GM12878 (cell line): Measurements from ENCODE around the gene MPZL3. TPM values are rescaled to one million over a fixed set of nuclear protein-coding genes. Genes with fewer than 3 reads are reported as not detected.

Source experiments
- ATF7 ChIP-seq: fragments of 450-650 bp; IDR thresholded peaks from 2 replicates; pipeline ENCODE4 v1.6.1; 2016; ENCODE audit warnings: low read depth, mild to moderate bottlenecking
- BCL11A ChIP-seq: IDR thresholded peaks from 2 replicates; pipeline ENCODE4 v1.6.1; 2011; ENCODE audit warnings: low read depth, low read length
- BHLHE40 ChIP-seq, 2 experiments: fragments of 450-650 bp in 1 of 2; IDR thresholded peaks; 2 replicates each; pipeline ENCODE4 v1.6.1; 2011 to 2017; ENCODE audit warnings: low read depth in 2 of 2, borderline replicate concordance in 1 of 2, improper control_type of control experiment in 1 of 2, low read length in 1 of 2, mild to moderate bottlenecking in 1 of 2
- CEBPB ChIP-seq, 2 experiments: fragments of 150-350 bp in 1 of 2; IDR thresholded peaks; 2 replicates each; pipeline ENCODE4 v1.6.1; 2012 to 2014; ENCODE audit warnings: low read depth in 2 of 2, low read length in 2 of 2, borderline replicate concordance in 1 of 2, inconsistent platforms in 1 of 2
- CREB1 ChIP-seq: IDR thresholded peaks from 2 replicates; pipeline ENCODE4 v1.6.1; 2012; ENCODE audit warnings: low read depth, mild to moderate bottlenecking, inconsistent platforms
- CREM ChIP-seq: IDR thresholded peaks from 2 replicates; pipeline ENCODE4 v1.6.1; 2014; ENCODE audit warnings: antibody characterized with exemption, low read depth
- DPF2 ChIP-seq: fragments of 450-650 bp; IDR thresholded peaks from 2 replicates; pipeline ENCODE4 v1.6.1; 2017; ENCODE audit warnings: mild to moderate bottlenecking
- EP300 ChIP-seq, 2 experiments: fragments of 150-350 bp in 1 of 2; IDR thresholded peaks; 2 replicates each; pipeline ENCODE4 v1.6.1; 2011 to 2012; ENCODE audit warnings: low read depth in 2 of 2, low read length in 2 of 2, borderline replicate concordance in 1 of 2, improper control_type of control experiment in 1 of 2, inconsistent platforms in 1 of 2; ENCODE audit not compliant: control insufficient read depth in 1 of 2
- ESRRA ChIP-seq: IDR thresholded peaks from 2 replicates; pipeline ENCODE4 v1.6.1; 2012; ENCODE audit warnings: mild to moderate bottlenecking, low read length, improper control_type of control experiment
- NFIC ChIP-seq: IDR thresholded peaks from 2 replicates; pipeline ENCODE4 v1.6.1; 2012; ENCODE audit warnings: low read depth, mild to moderate bottlenecking, inconsistent platforms, low read length, moderate library complexity
- RUNX3 ChIP-seq: IDR thresholded peaks from 2 replicates; pipeline ENCODE4 v1.6.1; 2012; ENCODE audit warnings: low read length, inconsistent platforms
- SP1 ChIP-seq: IDR thresholded peaks from one replicate; pipeline ENCODE4 v1.6.1; 2011; ENCODE audit warnings: low read depth, low read length
- SPI1 ChIP-seq: IDR thresholded peaks from 2 replicates; pipeline ENCODE4 v1.6.1; 2011; ENCODE audit warnings: low read depth, mild to moderate bottlenecking, low read length, moderate library complexity, borderline replicate concordance; ENCODE audit not compliant: insufficient read depth
- YBX1 ChIP-seq: fragments of 450-650 bp; IDR thresholded peaks from 2 replicates; pipeline ENCODE4 v1.6.1; 2016; ENCODE audit warnings: antibody characterized with exemption
- ZBED1 ChIP-seq: IDR thresholded peaks from 2 replicates; pipeline ENCODE4 v1.6.1; 2016; ENCODE audit warnings: borderline replicate concordance
- polyA plus RNA-seq, 11 experiments: library from polyadenylated mRNA; depleted of rRNA in 4 of 11; unstranded in 6 of 11; stranded (reverse) in 5 of 11; fragments of >200 nt; fragmentation: Nextera tagmentation in 4 of 11; fragmentation: Illumina TruSeq in 1 of 11; extraction: Ambion mirVana in 4 of 11; extraction: Trizol in 1 of 11; gene quantifications; 1 replicate in 1 of 11; 2 replicates in 10 of 11; pipeline versions ENCODE4 v1.2.1 to v1.2.3, GENCODE V29; 2011 to 2016; ENCODE audit warnings: inconsistent platforms in 2 of 11, missing spikeins in 2 of 11, low read depth in 1 of 11
- total RNA-seq, 4 experiments: library from RNA; depleted of rRNA in 3 of 4; stranded (reverse); fragments of >200 nt in 3 of 4; fragmentation: Illumina TruSeq in 1 of 4; extraction: Trizol in 1 of 4; gene quantifications; 2 replicates each; pipeline versions ENCODE4 v1.2.1 to v1.2.3, GENCODE V29; 2013 to 2021
- TF ChIP-seq, protein P1 (sequence below): fragments of 450-650 bp; IDR thresholded peaks from 2 replicates; pipeline ENCODE4 v1.6.1; 2016; ENCODE audit warnings: mild to moderate bottlenecking, moderate library complexity, borderline replicate concordance
- TF ChIP-seq, protein P2 (sequence below): fragments of 450-650 bp; IDR thresholded peaks from 2 replicates; pipeline ENCODE4 v1.6.1; 2014; ENCODE audit warnings: mild to moderate bottlenecking
- TF ChIP-seq, protein P3 (sequence below): fragments of 450-650 bp; IDR thresholded peaks from 2 replicates; pipeline ENCODE4 v1.6.1; 2017; ENCODE audit warnings: mild to moderate bottlenecking, low read depth, inconsistent platforms; ENCODE audit not compliant: poor library complexity, severe bottlenecking
- TF ChIP-seq, protein P4 (sequence below): IDR thresholded peaks from 2 replicates; pipeline ENCODE4 v1.6.1; 2012; ENCODE audit warnings: low read length, inconsistent platforms

MPZL3 gene
- total and polyA plus RNA-seq, 10 of the 15 experiments (the other 5 are each of a cell fraction or from before 2014, with no cell fraction given), result 2.1 to 7.5 (median 6.2) TPM

DNA sequence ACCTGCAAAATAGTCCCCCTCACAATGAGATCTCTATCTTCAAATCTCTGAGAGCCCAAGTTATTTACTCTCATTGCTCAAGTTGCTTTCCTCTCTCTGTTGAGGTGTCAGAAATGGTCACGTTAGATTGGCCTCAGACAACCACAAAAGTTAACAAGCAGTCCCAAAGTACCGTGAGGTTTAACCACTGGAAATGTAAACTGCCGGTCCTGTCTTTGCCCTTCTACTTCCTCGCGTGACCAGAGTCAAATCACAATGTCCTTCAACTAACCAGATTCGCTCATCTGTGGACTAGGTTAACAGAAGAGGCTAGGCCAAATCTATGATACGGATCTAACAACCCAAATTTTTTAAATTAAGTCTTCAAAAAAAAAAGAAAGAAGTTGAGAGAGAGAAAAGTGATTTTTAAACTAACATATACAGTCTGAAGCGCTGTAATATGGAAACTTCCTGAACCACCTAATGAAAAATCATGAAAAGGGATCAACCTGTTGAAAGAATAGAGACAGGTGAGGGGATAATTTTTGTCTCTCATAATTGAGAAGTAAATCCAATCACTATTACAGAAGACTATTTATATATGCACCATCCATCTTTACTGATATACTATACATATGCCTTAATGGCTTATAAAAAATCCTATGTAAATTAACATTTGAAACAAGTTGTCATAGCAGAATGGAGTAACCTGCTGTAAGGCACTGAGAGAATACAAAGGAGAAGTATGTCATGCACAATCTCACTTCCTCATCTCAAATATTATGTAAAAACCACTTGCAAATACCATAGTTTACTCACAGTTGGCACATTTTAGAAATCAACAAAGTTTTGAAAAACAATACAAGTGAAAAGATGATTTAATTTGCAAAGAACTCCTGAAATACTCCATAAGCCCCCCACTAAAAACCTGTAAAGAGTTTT is 24.0 kb downstream of the MPZL3 start (continued):
- TF ChIP-seq, protein P1, sequence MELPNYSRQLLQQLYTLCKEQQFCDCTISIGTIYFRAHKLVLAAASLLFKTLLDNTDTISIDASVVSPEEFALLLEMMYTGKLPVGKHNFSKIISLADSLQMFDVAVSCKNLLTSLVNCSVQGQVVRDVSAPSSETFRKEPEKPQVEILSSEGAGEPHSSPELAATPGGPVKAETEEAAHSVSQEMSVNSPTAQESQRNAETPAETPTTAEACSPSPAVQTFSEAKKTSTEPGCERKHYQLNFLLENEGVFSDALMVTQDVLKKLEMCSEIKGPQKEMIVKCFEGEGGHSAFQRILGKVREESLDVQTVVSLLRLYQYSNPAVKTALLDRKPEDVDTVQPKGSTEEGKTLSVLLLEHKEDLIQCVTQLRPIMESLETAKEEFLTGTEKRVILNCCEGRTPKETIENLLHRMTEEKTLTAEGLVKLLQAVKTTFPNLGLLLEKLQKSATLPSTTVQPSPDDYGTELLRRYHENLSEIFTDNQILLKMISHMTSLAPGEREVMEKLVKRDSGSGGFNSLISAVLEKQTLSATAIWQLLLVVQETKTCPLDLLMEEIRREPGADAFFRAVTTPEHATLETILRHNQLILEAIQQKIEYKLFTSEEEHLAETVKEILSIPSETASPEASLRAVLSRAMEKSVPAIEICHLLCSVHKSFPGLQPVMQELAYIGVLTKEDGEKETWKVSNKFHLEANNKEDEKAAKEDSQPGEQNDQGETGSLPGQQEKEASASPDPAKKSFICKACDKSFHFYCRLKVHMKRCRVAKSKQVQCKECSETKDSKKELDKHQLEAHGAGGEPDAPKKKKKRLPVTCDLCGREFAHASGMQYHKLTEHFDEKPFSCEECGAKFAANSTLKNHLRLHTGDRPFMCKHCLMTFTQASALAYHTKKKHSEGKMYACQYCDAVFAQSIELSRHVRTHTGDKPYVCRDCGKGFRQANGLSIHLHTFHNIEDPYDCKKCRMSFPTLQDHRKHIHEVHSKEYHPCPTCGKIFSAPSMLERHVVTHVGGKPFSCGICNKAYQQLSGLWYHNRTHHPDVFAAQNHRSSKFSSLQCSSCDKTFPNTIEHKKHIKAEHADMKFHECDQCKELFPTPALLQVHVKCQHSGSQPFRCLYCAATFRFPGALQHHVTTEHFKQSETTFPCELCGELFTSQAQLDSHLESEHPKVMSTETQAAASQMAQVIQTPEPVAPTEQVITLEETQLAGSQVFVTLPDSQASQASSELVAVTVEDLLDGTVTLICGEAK, result peak; percentile 64; the same call in 1 of the 2 replicates
- TF ChIP-seq, protein P2, sequence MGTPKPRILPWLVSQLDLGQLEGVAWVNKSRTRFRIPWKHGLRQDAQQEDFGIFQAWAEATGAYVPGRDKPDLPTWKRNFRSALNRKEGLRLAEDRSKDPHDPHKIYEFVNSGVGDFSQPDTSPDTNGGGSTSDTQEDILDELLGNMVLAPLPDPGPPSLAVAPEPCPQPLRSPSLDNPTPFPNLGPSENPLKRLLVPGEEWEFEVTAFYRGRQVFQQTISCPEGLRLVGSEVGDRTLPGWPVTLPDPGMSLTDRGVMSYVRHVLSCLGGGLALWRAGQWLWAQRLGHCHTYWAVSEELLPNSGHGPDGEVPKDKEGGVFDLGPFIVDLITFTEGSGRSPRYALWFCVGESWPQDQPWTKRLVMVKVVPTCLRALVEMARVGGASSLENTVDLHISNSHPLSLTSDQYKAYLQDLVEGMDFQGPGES, result no peak
- peak; percentile 71 for TF ChIP-seq DPF2
- peak; percentile 96 for TF ChIP-seq SPI1
- TF ChIP-seq SP1, result peak; percentile 32
- TF ChIP-seq, protein P3, sequence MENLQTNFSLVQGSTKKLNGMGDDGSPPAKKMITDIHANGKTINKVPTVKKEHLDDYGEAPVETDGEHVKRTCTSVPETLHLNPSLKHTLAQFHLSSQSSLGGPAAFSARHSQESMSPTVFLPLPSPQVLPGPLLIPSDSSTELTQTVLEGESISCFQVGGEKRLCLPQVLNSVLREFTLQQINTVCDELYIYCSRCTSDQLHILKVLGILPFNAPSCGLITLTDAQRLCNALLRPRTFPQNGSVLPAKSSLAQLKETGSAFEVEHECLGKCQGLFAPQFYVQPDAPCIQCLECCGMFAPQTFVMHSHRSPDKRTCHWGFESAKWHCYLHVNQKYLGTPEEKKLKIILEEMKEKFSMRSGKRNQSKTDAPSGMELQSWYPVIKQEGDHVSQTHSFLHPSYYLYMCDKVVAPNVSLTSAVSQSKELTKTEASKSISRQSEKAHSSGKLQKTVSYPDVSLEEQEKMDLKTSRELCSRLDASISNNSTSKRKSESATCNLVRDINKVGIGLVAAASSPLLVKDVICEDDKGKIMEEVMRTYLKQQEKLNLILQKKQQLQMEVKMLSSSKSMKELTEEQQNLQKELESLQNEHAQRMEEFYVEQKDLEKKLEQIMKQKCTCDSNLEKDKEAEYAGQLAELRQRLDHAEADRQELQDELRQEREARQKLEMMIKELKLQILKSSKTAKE, result peak; percentile 99
- no peak for TF ChIP-seq YBX1
- TF ChIP-seq EP300 (IDR thresholded peaks at IDR 0.05; ENCODE audit: borderline replicate concordance in 1 of 2, control insufficient read depth in 1 of 2, low read depth in 2 of 2, low read length in 2 of 2), result peak; percentile 90 to 94
- peak; percentile 100 for TF ChIP-seq BHLHE40 (IDR thresholded peaks at IDR 0.05; ENCODE audit: borderline replicate concordance in 1 of 2, low read depth in 2 of 2, low read length in 1 of 2)
- peak; percentile 75 for TF ChIP-seq ATF7
- TF ChIP-seq, protein P4, sequence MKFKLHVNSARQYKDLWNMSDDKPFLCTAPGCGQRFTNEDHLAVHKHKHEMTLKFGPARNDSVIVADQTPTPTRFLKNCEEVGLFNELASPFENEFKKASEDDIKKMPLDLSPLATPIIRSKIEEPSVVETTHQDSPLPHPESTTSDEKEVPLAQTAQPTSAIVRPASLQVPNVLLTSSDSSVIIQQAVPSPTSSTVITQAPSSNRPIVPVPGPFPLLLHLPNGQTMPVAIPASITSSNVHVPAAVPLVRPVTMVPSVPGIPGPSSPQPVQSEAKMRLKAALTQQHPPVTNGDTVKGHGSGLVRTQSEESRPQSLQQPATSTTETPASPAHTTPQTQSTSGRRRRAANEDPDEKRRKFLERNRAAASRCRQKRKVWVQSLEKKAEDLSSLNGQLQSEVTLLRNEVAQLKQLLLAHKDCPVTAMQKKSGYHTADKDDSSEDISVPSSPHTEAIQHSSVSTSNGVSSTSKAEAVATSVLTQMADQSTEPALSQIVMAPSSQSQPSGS, result peak; percentile 77
- TF ChIP-seq ZBED1, result peak; percentile 41; the same call in 1 of the 2 replicates
- TF ChIP-seq ESRRA, result peak; percentile 81; the same call in 1 of the 2 replicates
- TF ChIP-seq CEBPB (IDR thresholded peaks at IDR 0.05; ENCODE audit: borderline replicate concordance in 1 of 2, low read depth in 2 of 2, low read length in 2 of 2), result peak in 1 of 2 experiments; percentile 37; a peak in 1 of 4 replicates
- 0 out of 2 replicates have a peak, but pooled peaks have one; percentile 23 for TF ChIP-seq CREB1
- TF ChIP-seq NFIC, result peak; percentile 82
- peak; percentile 59 for TF ChIP-seq CREM
- TF ChIP-seq RUNX3, result peak; percentile 98
- TF ChIP-seq BCL11A, result peak; percentile 89
